Measurements from ENCODE around the gene SRSF12. TPM values are rescaled to one million over a fixed set of nuclear protein-coding genes. Genes with fewer than 3 reads are reported as not detected.

The SRSF12 gene
- total and polyA plus RNA-seq, 2 experiments from 2014 or later: 5.6 to 5.7 TPM

DNA sequence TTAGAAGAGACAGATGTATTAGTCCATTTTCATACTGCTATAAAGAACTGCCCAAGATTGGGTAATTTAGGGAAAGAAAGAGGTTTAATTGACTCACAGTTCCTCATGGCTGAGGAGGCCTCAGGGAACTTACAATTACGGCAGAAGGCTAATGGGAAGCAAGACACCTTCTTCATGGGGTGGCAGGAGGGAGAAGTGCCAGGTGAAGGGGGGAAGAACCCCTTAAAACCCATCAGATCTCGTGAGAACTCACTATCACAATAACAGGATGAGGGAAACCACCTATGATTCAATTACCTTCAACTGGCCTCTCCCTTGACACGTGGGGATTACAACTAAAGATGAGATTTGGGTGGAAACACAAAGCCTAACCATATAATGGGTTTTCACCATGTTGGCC is 66.2 kb downstream of the SRSF12 start:
- H3K36me3 ChIP-seq (replicated peaks; ENCODE audit: insufficient read depth, low read depth): no peaks in the 10 kb centered on the region
- H3K4me1 ChIP-seq (ENCODE audit: insufficient read depth): peaks cover 7% of the 10 kb centered on the region
- H3K27ac ChIP-seq: no peak overlapping the region
- H3K27me3 ChIP-seq: no peaks in the 10 kb centered on the region
- H3K9me3 ChIP-seq (ENCODE audit: low read depth): no peaks in the 10 kb centered on the region
- TF ChIP-seq, protein P1, sequence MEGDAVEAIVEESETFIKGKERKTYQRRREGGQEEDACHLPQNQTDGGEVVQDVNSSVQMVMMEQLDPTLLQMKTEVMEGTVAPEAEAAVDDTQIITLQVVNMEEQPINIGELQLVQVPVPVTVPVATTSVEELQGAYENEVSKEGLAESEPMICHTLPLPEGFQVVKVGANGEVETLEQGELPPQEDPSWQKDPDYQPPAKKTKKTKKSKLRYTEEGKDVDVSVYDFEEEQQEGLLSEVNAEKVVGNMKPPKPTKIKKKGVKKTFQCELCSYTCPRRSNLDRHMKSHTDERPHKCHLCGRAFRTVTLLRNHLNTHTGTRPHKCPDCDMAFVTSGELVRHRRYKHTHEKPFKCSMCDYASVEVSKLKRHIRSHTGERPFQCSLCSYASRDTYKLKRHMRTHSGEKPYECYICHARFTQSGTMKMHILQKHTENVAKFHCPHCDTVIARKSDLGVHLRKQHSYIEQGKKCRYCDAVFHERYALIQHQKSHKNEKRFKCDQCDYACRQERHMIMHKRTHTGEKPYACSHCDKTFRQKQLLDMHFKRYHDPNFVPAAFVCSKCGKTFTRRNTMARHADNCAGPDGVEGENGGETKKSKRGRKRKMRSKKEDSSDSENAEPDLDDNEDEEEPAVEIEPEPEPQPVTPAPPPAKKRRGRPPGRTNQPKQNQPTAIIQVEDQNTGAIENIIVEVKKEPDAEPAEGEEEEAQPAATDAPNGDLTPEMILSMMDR (IDR thresholded peaks at IDR 0.05; ENCODE audit: poor library complexity): no peak
- no peak for TF ChIP-seq EZH2phosphoT487 (IDR thresholded peaks at IDR 0.05; ENCODE audit: low read depth, severe bottlenecking, unreplicated experiment)
- TF ChIP-seq EZH2 (IDR thresholded peaks at IDR 0.05; ENCODE audit: borderline replicate concordance): no peak
- H4K20me1 ChIP-seq (ENCODE audit: insufficient read depth, poor library complexity, severe bottlenecking): no peaks in the 10 kb centered on the region
- H3K4me2 ChIP-seq: no peak overlapping the region
- no peak overlapping the region for H3K4me3 ChIP-seq
- no peaks in the 10 kb centered on the region for H3K79me2 ChIP-seq
- 78% methylated on average over 3 of the region's 3 CpGs for WGBS (ENCODE audit: low lambda C conversion rate, missing lambda C conversion rate)
- no peak for DNase-seq (ENCODE audit: low spot score)
- H2AFZ ChIP-seq: no peak overlapping the region
- no peaks in the 10 kb centered on the region for H3K9me2 ChIP-seq (replicated peaks; ENCODE audit: insufficient read depth)

DNA sequence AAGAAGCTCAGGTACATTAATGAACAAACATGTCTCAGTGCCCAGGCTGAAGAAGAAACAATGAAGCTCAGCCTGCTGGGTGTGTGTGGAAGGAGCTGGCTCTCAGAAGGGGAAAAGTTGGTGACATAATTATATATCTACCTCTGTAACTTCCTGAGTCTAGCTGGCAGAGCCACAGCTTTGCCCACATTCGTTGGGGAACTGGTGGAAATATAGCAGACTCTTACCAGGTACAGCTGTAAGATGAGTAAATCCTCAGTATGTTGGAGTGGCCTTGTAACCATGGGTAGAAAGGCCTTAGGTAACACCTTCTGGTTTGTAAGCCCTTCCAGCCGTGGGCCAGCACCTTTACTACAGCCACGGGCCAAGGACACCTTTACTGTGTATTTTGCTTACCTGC is 67.2 kb downstream of the SRSF12 start:
- H3K27ac ChIP-seq: peak overlapping the region; percentile 47
- no peak overlapping the region for H3K4me3 ChIP-seq
- H2AFZ ChIP-seq: no peak overlapping the region
- peaks cover 7% of the 10 kb centered on the region for H3K4me1 ChIP-seq (ENCODE audit: insufficient read depth)
- no peak overlapping the region for H3K4me2 ChIP-seq
- 81% methylated on average over 3 of the region's 3 CpGs for WGBS (ENCODE audit: low lambda C conversion rate, missing lambda C conversion rate)
- H3K79me2 ChIP-seq: no peaks in the 10 kb centered on the region
- no peaks in the 10 kb centered on the region for H4K20me1 ChIP-seq (ENCODE audit: insufficient read depth, poor library complexity, severe bottlenecking)
- TF ChIP-seq, protein P1 (IDR thresholded peaks at IDR 0.05; ENCODE audit: poor library complexity): no peak
- TF ChIP-seq EZH2 (IDR thresholded peaks at IDR 0.05; ENCODE audit: borderline replicate concordance) (no peak), EZH2phosphoT487 (IDR thresholded peaks at IDR 0.05; ENCODE audit: low read depth, severe bottlenecking, unreplicated experiment) (no peak)
- H3K36me3 ChIP-seq (replicated peaks; ENCODE audit: insufficient read depth, low read depth): no peaks in the 10 kb centered on the region
- DNase-seq (ENCODE audit: low spot score): no peak
- H3K9me3 ChIP-seq (ENCODE audit: low read depth): no peaks in the 10 kb centered on the region
- H3K9me2 ChIP-seq (replicated peaks; ENCODE audit: insufficient read depth): no peaks in the 10 kb centered on the region
- no peaks in the 10 kb centered on the region for H3K27me3 ChIP-seq

DNA sequence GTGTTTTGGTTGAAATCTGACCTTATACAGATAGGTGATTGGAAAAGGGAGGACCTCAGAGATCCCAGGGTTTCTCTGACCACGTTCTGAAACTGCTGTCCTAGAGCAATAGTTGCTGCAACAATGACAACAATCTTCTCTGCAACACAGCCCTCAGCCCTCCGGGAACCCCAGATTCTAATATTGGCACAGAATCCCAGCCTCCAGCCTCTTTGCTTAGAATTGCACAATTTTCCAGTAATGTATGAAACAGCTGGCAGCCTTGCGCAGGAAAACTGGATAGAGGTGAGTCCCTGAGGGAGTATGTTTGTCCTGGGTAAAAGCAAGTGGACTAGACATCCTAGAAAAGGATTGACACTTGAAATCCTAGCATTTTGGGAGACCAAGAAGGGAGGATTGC is 67.7 kb downstream of the SRSF12 start:
- TF ChIP-seq EZH2phosphoT487 (IDR thresholded peaks at IDR 0.05; ENCODE audit: low read depth, severe bottlenecking, unreplicated experiment): no peak
- TF ChIP-seq, protein P1 (IDR thresholded peaks at IDR 0.05; ENCODE audit: poor library complexity): no peak
- TF ChIP-seq EZH2 (IDR thresholded peaks at IDR 0.05; ENCODE audit: borderline replicate concordance): no peak
- H3K4me1 ChIP-seq (ENCODE audit: insufficient read depth): peaks cover 7% of the 10 kb centered on the region
- no peaks in the 10 kb centered on the region for H4K20me1 ChIP-seq (ENCODE audit: insufficient read depth, poor library complexity, severe bottlenecking)
- peak overlapping the region; percentile 31 for H3K4me2 ChIP-seq
- H3K9me2 ChIP-seq (replicated peaks; ENCODE audit: insufficient read depth): no peaks in the 10 kb centered on the region
- no peaks in the 10 kb centered on the region for H3K27me3 ChIP-seq
- no peak overlapping the region for H2AFZ ChIP-seq
- WGBS (ENCODE audit: low lambda C conversion rate, missing lambda C conversion rate): 58% methylated on average over 3 of the region's 3 CpGs
- no peaks in the 10 kb centered on the region for H3K36me3 ChIP-seq (replicated peaks; ENCODE audit: insufficient read depth, low read depth)
- H3K79me2 ChIP-seq: no peaks in the 10 kb centered on the region
- H3K9me3 ChIP-seq (ENCODE audit: low read depth): no peaks in the 10 kb centered on the region
- H3K4me3 ChIP-seq: no peak overlapping the region
- peak; percentile 43 for DNase-seq (ENCODE audit: low spot score)
- peak overlapping the region; percentile 47 for H3K27ac ChIP-seq

DNA sequence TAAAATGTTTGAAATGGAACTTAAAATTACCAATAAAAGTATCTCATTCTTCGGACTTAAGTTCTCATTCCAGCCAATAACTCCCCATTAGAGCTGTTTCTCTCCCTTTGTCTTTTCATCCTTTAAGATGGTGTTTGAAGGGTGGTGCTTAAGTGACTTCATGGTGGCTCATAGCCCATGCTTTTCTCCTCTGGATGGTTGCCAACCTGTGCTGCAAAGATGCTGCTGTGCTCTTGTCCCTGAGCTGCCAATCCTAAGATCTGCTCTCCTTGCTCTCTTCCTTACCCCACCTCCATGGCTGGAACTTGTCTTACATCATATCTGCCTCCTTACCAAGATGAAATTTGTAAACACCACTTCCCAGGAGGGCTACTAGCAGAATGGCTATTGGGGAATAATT is 68.9 kb downstream of the SRSF12 start:
- Histone ChIP-seq H3K27me3 (no peaks in the 10 kb centered on the region), H2AFZ (no peak overlapping the region), H3K9me2 (replicated peaks; ENCODE audit: insufficient read depth) (no peaks in the 10 kb centered on the region), H3K36me3 (replicated peaks; ENCODE audit: insufficient read depth, low read depth) (no peaks in the 10 kb centered on the region), H3K4me2 (no peak overlapping the region), H3K79me2 (no peaks in the 10 kb centered on the region), H3K4me1 (ENCODE audit: insufficient read depth) (peaks cover 7% of the 10 kb centered on the region), H3K4me3 (no peak overlapping the region), H3K27ac (no peak overlapping the region), H3K9me3 (ENCODE audit: low read depth) (no peaks in the 10 kb centered on the region), H4K20me1 (ENCODE audit: insufficient read depth, poor library complexity, severe bottlenecking) (no peaks in the 10 kb centered on the region)
- WGBS (ENCODE audit: low lambda C conversion rate, missing lambda C conversion rate): 74% methylated on average over 1 of the region's 1 CpG
- TF ChIP-seq EZH2phosphoT487 (IDR thresholded peaks at IDR 0.05; ENCODE audit: low read depth, severe bottlenecking, unreplicated experiment) (no peak), EZH2 (IDR thresholded peaks at IDR 0.05; ENCODE audit: borderline replicate concordance) (no peak)
- DNase-seq (ENCODE audit: low spot score): peak; percentile 30
